Measurements from ENCODE around the gene MAP1LC3B2.

Gene MAP1LC3B2

DNA sequence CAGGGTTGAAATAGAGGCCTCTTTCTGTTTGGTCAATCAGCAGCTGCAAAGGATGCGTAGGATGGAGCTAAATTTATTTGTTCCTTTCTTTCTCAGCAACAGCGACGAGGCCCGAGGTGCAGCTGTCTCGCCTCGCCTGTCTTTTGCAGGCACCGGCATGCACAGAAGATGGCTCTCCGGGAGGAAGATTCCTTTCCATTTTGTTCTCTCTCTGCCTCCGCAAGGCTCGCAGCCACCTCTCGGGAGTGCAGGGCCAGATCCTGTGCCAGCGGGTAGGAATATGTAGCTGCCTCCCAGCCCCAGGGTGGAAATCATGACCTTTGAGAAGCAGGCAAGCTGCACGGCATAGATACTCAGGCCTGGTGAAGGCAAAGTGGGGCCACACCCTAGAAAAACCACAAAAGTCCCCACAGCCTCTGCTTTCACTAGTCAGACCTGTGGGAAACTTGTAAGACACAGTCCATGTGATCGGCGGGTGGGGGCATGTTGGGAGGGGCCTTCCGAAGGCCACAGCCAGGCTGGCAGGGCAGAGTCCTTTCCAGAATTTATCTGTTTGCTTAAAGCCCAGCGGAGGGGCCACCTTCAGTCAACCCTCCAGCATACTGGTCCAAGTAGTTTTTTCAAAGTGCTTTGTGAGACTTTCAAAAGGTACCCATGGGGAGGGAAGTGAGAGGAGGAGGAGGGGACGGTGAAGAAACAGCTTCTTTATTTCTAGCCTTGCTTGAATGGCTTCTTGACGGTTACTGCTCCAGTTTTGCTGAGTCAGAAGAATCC, at the start of gene MAP1LC3B2:
Gene MAP1LC3B2 (plus strand): TSS at position 220 of the 774 bp plus-strand sequence. CDS start 16,562 bp downstream, outside the sequence.
- peak; percentile 99 for DNase-seq

DNA sequence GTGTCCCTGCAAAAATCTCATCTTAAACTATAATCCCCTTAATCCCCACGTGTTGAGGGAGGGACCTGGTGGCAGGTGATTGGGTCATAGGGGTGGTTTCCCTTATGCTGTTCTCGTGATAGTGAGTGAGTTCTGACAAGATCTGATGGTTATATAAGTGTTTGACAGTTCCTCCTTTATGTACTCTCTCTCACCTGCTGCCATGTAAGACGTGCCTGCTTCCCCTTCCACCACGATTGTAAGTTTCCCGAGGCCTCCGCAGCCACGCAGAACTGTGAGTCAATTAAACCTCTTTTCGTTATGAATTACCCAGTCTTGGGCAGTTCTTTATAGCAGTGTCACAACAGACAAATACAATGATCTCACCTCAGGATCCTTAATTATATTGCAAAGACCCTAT, 45.2 kb upstream of the MAP1LC3B2 start:
- DNase-seq = no peak

DNA sequence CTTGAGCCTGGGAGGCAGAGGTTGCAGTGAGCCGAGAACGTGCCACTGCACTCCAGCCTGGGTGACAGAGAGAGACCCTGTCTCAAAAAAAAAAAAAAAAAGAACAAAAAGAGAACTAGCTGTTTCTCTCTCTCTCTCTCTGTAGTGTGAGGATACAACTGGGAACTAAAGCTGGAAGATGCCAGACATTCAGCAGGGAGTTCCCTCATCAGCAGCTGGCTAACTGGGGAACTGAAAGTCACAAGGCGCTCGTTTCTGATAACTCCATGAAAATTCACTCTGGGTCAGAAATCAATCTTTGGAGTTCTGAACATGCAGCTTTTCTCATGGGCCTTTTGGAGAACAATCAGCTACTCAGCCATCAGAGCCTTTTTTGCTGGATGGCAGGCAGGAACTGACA, 43.5 kb upstream of the MAP1LC3B2 start:
- DNase-seq = no peak

DNA sequence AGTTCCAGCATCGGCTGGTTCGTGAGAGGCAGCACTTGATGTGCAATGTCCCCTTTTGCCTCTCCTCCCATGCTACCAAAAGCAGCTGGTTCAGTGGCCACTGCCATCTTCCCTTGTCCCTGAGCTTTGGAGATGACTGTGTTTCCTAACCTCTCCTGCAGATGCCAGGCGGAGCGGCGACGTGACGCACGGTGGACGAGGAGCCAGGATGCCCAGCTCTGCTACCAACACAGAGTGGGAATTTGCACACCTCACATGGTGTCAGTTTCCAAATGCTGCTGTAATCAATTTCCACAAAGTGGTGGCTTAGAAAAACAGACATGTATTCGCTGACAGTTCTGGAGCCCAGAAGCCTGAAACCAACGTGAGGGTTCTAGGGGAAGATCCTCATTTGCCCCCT, 42.5 kb upstream of the MAP1LC3B2 start:
- DNase-seq = no peak

DNA sequence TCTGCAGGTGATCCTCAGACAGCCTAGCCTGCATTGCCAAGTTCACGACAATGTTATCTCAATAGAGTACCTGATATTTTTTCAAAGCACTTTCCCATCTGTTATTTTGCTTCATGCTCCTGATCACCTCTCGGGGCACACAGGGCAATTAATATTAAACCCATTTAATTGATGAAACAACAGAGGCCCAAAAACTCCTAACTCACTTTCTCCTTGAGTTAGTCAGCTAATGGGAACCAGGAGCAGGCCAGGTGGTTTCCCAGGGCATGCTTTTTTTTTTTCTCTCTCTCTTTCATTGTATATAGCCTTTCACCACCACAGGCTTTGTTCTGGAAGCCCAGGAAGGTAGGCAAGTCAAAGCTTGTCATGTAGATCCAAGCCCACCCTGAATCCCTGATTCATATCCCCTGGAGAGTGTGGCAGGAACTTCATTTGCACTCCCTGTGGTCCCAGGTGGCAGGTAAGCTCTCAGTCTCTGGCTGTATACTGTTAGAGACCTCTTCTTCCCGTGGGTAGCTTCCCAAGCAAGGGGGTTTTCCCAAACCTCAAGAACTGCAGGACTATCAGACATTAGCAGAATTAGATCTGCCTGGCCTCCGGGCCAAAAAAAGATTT, 41.6 kb upstream of the MAP1LC3B2 start:
- DNase-seq = no peak

DNA sequence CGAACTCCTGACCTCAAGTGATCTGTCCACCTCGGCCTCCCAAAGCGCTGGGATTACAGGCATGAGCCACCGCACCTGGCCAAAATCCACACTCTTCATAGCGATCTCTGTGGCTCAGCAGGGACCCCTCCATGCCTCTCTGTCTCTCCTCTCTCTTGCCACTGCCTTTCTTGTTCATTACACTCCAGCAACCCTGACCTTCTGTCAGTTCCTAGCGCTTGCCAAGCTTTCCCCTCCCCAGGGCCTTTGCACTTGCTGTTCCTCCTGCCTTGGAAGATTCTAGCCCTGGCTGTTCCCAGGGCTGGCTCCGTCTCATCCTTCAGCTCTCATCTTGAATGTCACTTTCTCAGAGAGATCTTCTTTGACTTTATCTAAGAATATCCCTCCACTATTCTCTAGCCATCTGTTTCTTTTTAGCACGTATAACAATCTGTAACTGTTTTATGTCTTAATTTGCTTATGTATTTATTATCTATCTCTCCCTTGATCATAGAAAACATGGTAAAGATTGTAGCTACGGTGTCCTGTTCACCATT, 38.9 kb upstream of the MAP1LC3B2 start:
- no peak for DNase-seq

DNA sequence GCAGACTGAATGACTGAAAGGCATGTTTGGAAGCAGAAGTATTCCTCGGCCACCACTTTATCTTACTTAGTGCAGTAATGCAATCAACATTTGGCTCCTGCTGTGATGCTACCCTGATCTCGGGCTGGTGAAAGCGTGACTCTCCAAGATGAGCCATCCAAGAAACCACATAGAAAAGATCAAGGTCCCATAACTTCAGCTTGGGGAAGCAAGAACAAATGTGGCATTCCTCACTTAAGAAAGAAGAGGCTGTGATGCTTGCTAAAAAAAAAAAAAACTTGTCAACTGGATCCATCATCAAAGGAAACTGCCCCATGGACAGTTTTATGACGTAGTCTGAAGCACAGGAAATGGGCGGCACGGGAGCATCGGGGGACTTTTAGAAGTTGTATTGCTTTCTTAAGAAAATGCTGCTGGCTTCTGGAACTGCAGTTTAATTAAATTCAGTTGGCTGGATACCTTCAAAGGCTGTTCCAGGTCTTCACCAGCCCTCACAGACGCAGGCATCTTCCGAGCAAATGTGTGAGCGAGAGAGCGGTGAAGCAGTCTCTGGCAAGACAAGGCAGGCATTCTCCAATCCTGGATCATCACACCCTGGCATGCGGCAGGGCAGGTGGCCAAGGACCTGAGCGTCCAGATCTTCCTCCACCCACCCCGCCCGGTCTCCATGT, 38.2 kb upstream of the MAP1LC3B2 start:
- DNase-seq = no peak

DNA sequence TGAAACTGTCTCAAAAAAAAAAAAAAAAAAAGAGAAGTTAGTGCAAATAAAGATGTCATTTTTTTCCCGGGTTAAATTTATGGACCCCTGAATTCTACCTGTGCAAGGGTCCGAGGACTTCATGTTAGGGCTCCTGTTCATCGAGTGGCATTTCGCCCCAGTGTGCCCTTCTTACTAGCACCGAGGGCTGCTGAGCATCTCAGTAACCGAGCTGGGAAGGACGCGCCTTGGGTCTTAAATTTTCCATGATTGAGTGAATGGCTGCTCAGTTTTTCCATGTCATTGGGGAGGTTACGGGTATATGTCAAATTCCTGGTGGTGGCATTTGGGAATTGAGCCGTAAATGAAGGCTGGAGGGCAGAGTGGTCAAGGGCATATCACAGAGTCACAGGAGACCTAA, 34.9 kb upstream of the MAP1LC3B2 start:
- no peak for DNase-seq

DNA sequence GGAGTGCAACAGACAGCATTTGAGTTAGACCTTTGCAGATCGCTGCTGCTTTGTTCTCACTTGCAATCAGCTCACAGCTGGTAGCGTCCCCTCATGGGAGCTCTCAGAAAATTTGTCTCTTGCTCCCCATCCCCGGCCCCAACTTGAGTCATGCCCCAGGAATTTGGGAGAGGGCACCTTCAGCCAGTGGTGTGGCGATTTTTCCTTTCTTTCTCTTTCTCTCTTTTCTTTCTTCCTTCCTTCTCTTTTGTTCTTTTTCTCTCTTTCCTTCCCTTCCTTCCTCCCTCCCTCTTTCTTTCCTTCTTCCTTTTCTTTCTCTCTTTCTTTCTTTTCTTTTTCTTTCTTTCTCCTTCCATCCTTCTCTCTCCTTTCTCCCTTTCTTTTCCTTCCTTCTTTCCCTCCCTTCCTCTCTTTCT, 34.2 kb upstream of the MAP1LC3B2 start:
- no peak for DNase-seq

DNA sequence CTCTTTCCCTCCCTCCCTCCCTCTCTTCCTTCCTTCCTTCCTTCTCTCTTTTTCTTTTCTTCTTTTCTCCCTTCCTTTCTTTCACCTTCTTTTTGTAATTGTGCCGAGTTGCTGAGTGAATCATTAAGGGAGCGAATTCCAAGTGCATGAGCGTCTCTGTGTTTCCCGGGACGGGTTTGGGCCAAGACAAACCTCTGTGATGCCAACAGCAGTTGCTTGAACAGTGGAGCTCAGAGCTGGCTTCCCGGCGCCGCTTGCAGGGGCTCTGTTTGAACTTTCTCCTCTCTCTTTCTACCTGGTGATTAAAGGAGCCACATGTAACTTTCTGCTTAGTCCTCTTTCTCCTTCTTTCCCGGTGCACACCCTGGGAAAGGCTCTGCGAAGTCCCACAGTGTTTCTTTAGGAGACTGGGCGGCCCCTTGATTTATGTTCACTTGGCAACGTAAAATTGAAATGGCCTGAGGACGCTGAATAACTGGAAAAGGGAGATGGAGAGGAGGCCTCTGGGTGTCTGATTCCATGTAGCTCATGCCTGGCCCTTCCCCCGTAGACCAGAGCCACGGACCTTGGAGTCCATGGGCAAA, 33.7 kb upstream of the MAP1LC3B2 start:
- no peak for DNase-seq

DNA sequence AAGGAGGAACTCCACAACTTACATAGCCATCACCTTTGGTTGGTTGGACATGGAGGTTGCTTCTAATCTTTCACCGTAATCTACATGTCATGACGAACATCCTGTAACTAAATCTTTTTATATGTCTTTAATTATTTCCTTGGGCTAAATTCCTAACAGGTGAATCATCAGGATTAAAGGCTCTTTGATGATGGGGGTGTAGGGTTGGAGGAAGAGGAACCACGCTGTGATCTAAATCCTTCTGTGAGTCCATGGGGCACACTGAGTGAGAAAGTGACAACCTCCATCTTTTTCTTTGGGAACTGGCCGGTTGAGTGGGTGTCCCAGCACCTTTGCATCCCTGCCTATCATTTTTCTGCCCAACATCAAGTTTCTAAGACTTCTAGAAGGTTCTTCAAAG, 31.1 kb upstream of the MAP1LC3B2 start:
- no peak for DNase-seq

DNA sequence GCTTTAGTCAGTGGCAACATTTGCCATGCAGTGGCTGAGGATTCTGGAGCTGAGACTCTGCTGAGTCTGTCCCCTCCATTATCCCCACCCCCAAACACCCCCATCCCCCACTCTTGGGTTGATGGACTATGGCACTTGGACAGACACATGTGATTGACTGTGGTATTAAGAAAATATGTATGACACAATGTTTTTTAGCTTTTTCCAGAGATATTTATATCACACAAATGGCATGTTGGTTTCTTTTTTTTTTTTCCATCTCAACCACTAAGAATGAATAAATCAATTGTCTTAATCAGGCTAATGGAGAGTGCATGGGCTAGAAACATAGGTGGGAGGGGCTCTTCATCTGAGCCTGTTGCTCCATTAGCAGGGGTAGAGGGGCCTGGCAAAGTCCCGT, 30.7 kb upstream of the MAP1LC3B2 start:
- no peak for DNase-seq

DNA sequence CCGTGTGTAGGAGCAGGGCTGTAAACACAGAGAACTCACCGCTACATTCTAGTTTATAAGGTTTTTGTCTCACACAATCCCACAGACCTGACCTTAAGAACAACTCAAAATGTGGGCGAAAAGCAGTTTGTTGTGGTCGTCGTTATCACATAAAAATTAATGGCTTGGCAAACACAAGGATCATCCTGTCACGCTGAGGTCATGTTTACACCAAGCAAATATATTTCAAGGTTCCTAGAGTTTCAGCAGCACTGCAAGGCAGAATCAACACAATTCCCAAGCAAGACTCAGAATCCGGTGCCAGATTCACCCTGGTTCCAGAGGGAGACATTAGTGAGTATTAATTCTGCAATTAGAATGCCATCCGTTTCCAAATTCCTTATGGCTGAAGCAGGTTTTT, 30.1 kb upstream of the MAP1LC3B2 start:
- no peak for DNase-seq

DNA sequence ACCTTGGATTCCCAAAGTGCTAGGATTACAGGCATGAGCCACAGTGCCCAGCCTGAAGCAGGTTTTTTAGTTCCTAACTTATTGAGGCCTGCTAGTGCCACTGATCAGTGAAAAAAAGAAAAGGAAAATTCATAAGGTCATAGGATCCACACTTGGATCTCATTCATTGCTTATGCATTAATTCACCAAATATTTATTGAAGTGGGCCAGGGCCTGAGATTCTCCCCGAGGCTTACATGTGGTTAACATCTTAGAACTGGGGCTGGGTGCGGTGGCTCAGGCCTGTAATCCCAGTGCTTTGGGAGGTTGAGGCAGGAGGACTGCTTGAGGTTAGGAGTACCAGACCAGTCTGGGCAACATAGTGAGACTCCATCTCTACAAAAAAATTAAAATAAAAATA, 29.5 kb upstream of the MAP1LC3B2 start:
- DNase-seq = no peak

DNA sequence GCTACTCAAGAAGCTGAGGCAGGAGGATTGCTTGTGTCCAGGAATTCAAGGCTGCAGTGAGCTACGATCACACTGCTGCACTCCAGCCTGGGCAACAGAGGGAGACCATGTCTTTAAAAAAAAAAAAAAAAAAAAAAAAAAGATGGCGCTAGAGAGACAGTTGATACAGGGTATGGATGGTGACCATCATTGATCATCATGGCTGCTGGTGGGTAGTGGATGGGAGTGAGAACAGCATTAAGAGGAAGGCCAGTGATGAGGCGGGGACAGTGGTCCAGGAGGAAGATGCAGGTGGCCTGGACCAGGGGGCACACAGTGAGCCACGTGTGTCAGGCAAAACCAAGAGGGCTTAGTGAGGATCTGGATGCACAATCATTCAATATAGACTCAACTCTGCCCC, 26.8 kb upstream of the MAP1LC3B2 start:
- peak; percentile 35 for DNase-seq

DNA sequence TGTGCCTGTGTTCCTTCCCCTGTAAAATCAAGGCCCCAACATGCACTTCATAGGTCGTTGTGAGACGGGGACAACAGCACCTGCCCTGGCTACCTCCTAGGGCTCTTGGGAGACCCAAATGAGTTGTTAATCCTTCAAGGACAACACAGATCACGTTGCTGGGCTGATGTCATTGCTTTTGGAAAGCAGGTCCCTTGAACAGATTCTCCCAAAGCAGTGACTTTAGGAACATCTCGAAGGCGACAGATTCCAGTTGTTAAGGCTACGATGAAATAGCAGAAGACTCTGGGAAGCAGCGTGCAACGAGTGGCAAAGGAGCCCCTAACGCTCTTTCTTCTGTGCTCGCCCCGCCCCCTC, 26.2 kb upstream of the MAP1LC3B2 start:
- no peak for DNase-seq

DNA sequence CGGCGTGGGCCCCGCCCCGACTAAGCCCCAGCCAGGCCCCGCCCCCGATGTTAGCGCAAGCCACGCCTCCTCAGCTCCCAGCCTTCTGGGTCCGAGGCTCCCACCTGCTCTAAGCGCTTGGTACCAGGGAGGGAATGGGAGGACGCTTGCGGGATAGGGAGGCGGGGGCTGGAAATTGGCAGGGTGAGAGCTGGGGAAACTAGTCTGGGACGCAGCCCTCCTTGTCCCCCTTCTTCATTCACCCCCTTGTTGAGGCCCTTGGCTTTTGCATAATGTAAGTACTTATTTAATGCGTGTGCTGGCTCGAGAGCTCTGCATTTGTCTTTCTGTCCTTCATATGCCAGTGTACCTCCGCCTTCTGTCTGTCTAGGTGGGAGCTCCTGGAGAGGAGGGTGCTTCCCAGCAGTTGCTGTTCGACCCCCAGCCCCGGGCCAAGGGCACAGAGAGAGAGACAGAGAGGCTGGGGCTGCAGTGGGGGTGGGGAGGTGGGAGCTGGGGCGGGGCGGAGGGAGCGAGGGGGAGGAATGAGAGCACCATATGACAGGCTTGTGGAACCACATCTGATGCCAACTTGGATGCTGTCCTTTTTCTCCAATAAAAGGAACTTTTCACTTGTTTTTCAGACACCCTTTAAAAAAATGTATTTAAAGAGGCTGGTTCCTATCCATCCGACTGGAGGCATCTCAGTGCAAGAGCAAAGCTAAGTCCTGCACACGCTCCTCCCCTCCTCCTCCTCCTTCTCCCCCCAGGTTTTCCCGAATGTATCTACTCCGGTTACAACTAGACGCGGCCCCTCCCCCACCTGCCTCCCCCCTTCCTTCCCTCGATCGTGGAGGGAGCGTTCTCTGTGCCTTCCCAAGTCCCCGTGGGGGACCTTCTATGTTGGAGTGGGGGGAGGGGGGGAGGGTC, 25.6 kb upstream of the MAP1LC3B2 start:
- DNase-seq = peak; percentile 90

DNA sequence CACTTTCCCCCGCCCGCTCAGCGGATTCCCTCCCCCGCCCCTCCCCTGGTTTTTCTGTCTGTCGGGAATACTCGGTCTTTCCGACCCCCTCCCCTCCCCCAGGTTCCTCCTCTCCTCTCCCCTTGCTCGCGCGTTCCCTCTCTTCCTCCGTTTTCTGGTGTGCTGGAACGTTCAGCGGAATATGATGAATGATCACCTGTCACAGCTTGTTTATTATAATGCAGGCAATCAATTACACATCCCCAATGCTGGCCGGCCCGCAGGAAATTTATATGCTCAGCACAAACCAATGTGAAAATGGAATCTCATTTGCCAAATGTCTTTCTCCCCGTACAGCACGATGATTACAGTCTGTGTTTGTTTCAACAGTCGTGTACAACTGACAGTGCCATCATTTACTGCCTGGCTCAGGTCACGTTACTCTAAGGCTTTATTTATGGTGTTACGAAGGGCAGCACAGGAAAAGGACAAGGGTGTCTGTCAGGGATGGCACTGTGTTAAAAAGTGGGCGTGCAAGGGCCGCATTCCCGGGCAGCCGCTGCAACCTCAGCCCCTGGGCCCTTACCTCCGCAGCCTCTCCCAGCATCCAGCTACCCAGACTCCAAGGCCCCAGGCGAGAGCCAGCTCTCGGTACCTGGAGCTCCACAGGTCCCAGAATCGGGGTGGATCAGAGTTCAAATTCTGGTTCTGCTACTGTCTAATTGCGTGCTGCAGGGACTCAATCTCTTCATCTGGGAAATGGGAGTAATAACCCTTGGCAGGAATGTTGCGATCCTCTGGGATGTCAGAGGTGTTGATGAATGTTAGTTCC, 24.7 kb upstream of the MAP1LC3B2 start:
- no peak for DNase-seq

DNA sequence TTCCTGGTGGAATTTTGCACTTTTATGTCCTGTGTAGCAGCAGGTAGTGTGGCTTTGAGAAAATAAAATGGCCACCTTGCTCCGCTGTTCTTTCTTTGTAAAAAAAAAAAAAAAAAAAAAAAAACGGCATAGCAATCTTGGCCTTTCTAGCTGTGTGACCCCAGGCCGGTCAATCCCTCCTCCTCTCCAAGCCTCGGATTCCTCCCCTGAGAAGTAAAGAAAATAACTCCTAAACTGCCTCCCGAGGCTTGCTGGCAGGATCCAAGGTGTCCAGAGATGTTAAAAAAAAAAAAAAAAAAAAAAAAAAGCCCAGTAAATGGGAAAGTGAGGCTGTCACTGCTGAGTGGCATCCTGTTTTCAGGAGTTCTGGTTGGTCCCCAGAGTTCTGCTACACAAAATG, 23.9 kb upstream of the MAP1LC3B2 start:
- DNase-seq = no peak

DNA sequence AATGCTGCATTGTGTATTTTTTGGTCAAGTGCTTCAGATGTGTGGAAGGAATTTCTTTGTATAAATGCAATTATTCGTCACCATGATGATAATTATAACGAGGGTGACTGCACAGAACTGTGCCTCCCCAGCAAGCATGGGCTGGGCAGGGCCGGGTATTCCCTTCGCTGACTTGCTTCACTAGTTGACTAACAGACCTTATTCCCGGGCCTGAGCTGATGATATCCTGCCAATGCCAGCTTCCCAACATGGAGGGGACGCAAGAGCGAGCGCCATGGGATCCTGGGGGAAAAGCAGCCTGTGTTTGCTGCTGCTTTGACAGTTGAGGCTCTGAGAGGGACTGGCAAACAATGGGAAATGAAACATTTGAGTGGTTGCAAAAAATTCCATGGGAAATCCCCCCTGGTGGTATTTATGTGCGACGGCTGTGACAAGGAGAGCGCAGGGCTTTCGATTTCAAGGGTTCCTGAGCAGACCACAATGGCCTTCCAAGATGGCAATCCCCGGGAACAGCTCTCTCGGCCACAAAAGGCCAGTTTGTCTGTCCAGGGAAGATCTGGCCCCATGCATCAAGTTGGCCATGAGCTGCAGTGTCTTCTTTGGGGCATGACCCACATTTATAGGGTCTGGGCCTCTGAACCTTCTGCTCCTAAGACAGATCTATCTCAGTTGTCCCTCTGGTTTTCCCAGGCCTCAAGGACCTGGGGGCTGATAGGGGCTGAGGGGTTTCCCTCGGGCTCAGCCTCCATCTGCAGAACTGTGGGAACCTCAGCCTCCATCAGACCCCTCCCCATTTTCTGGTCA, 21.9 kb upstream of the MAP1LC3B2 start:
- no peak for DNase-seq

All from OCI-M1 (cell line).